WTC11 (cell line): ENCODE results near the gene ADAD2.

Experiments
- CTCF ChIP-seq: fragments of 200-600 bp; IDR thresholded peaks from 2 replicates; pipeline ENCODE4 v1.8.0; 2022; ENCODE audit warnings: antibody characterized with exemption
- ELF4 ChIP-seq: sonication (generic); formaldehyde crosslinking; IDR thresholded peaks from 2 replicates; pipeline ENCODE4 v1.8.1; 2022; ENCODE audit warnings: low read depth, mild to moderate bottlenecking, moderate library complexity, missing genetic modification reagents
- EMX1 ChIP-seq: fragments of 250-450 bp; sonication (Bioruptor Pico); IDR thresholded peaks from 2 replicates; pipeline ENCODE4 v1.8.0; 2021; ENCODE audit warnings: mild to moderate bottlenecking
- TF ChIP-seq, protein P1 (sequence below): sonication (generic); formaldehyde crosslinking; IDR thresholded peaks from 2 replicates; pipeline ENCODE4 v1.8.1; 2022; ENCODE audit warnings: missing genetic modification reagents, borderline replicate concordance

- TF ChIP-seq, protein P1, sequence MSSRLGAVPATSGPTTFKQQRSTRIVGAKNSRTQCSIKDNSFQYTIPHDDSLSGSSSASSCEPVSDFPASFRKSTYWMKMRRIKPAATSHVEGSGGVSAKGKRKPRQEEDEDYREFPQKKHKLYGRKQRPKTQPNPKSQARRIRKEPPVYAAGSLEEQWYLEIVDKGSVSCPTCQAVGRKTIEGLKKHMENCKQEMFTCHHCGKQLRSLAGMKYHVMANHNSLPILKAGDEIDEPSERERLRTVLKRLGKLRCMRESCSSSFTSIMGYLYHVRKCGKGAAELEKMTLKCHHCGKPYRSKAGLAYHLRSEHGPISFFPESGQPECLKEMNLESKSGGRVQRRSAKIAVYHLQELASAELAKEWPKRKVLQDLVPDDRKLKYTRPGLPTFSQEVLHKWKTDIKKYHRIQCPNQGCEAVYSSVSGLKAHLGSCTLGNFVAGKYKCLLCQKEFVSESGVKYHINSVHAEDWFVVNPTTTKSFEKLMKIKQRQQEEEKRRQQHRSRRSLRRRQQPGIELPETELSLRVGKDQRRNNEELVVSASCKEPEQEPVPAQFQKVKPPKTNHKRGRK (CRISPR knock-in tag), result no peak
- TF ChIP-seq CTCF (no peak), ELF4 (CRISPR knock-in tag) (no peak), EMX1 (no peak)
Observed at GRCh38 chr16:84194018-84194417, 3.1 kb downstream of the ADAD2 start.
